ENCODE measurements around the gene IMMP2L.

- TF ChIP-seq EZH2 (IDR thresholded peaks at IDR 0.05; ENCODE audit: insufficient read depth, poor library complexity, severe bottlenecking) = no peak
- no peak for TF ChIP-seq EZH2phosphoT487 (IDR thresholded peaks at IDR 0.05; ENCODE audit: insufficient read depth, low read depth)
These were observed 379.0 kb downstream of the IMMP2L start for GRCh38 chr7:111183321-111183720.

All from GM23248 (cell line).